ENCODE results near the gene KLK10. TPM values are rescaled to one million over a fixed set of nuclear protein-coding genes. Genes with fewer than 3 reads are reported as not detected.
A peak's percentile ranks its signal among the peaks of the same experiment; 100 is the strongest.

Gene KLK10
- total RNA-seq, 4 donors from 2014 or later: 1.7 to 6.7 (median 4.1) TPM; not detected in 1

DNA sequence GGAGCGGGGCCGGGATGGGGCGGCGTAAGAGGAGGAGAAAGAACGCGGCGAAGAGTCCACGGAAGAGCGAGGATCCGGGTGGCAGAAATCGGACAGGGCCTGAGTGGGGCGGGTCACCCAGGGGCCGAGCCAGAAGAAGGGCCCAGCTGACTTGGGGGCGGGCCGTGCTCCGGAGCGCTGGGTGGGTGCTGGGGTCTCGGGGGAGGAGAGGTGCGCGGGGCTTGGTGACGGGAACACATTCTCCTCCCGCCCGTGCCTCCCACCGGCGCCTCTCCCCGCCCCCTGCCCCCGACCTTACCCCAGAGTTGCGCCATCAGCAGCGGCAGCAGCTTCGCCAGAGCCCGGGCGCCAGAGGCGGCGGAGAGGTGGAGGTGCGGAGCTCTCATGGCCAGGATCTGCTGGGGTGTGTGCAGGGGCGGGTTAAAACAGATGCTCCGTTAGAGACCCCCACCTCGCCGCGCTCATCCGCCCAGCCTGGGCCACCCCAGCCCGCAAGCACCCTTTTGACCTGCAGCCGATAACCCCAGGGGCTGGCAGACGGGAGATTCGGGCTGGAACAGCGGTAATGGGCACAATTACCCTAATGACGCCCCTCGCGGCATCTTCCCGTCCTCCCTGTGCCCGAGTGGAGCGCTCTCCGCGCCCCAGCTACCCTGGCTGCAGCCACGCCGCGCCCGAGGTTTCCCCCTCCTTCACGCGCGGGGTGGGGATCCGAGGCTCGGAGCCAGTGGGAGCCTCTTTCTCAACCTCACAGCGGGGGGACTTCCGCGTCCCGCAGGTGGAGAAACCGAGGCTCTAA, 565 bp downstream of the KLK10 start:
- Histone ChIP-seq H3K27ac (no peak overlapping the region), H3K36me3 (no peaks in the 10 kb centered on the region), H3K27me3 (peaks cover 93% of the 10 kb centered on the region), H3K4me3 (peak overlapping the region in 1 of 2 donors; percentile 34), H3K9me3 (no peaks in the 10 kb centered on the region), H3K4me1 (peaks cover 0 to 31% (median 3%) of the 10 kb centered on the region in 3 donors)
- no peak for ATAC-seq
- WGBS, 2 donors (ENCODE audit: low coverage in 1 of 2): 2 to 3% methylated on average over 9 to 13 of the region's 68 CpGs
- TF ChIP-seq POLR2A (IDR thresholded peaks at IDR 0.05) (no peak), POLR2AphosphoS5 (IDR thresholded peaks at IDR 0.05) (no peak), EP300 (IDR thresholded peaks at IDR 0.05) (no peak)
- TF ChIP-seq, protein P1, sequence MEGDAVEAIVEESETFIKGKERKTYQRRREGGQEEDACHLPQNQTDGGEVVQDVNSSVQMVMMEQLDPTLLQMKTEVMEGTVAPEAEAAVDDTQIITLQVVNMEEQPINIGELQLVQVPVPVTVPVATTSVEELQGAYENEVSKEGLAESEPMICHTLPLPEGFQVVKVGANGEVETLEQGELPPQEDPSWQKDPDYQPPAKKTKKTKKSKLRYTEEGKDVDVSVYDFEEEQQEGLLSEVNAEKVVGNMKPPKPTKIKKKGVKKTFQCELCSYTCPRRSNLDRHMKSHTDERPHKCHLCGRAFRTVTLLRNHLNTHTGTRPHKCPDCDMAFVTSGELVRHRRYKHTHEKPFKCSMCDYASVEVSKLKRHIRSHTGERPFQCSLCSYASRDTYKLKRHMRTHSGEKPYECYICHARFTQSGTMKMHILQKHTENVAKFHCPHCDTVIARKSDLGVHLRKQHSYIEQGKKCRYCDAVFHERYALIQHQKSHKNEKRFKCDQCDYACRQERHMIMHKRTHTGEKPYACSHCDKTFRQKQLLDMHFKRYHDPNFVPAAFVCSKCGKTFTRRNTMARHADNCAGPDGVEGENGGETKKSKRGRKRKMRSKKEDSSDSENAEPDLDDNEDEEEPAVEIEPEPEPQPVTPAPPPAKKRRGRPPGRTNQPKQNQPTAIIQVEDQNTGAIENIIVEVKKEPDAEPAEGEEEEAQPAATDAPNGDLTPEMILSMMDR (IDR thresholded peaks at IDR 0.05): no peak

DNA sequence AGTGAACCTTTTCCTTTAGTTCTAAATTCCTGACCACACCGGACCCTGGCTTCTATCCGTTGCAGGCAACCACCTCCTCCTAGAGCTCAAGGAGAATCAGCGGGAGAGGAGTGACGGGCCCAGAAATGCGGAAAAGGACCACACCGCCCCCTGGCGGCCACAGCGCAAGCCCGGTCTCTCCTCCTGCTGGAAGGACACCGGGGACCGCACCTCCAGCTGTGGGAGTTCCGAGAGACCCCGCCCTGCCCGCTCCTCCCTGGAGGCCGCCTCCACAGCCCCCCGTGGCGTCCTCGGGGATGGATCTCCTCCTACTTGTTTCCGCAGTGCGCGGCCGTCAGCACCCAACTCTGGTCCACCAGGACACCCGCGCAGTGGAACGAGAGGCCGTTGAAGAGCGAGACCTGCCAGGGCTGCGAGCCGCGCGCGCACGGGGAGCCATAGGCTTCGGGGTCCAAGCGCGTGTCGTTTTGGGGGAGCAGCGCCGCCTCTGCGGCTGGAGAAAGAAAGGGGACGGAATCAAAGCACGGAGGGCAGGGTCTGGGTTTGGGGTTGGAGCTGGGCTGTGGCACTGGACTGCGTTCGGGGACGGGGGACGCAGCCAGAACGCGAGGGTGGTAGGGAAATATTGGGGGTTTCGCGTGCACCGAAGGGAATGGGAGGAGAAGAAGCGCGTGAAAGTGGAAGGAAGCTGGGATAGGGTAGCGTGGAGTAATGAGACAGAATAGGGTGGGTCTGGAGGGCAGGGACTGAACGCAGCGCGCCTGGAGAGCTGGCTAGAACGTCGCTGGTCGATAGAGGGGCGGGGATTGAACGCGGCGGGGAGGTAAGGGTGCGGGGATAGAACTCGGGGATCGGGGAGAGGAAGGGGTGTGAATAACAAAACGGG, 2.5 kb downstream of the KLK10 start:
- peaks cover 93% of the 10 kb centered on the region for H3K27me3 ChIP-seq
- no peak for TF ChIP-seq EP300 (IDR thresholded peaks at IDR 0.05)
- TF ChIP-seq, protein P1 (IDR thresholded peaks at IDR 0.05): peak in 2 of 4 experiments; percentile 19 to 29
- no peak for TF ChIP-seq POLR2AphosphoS5 (IDR thresholded peaks at IDR 0.05)
- no peak for TF ChIP-seq POLR2A (IDR thresholded peaks at IDR 0.05)
- H3K9me3 ChIP-seq: no peaks in the 10 kb centered on the region
- no peak overlapping the region for H3K27ac ChIP-seq
- peak overlapping the region in 1 of 2 donors; percentile 23 for H3K4me3 ChIP-seq
- H3K4me1 ChIP-seq: peaks cover 0 to 31% (median 3%) of the 10 kb centered on the region in 3 donors
- ATAC-seq: no peak
- no peaks in the 10 kb centered on the region for H3K36me3 ChIP-seq
- 1 to 3% methylated on average over 18 to 26 of the region's 68 CpGs for WGBS, 2 donors (ENCODE audit: low coverage in 1 of 2)

GRCh38 chr19:51015691-51016267, 3.7 kb downstream of the KLK10 start:
- TF ChIP-seq POLR2A (IDR thresholded peaks at IDR 0.05) (no peak), POLR2AphosphoS5 (IDR thresholded peaks at IDR 0.05) (no peak), EP300 (IDR thresholded peaks at IDR 0.05) (no peak)
- TF ChIP-seq, protein P1 (IDR thresholded peaks at IDR 0.05): no peak
- Histone ChIP-seq H3K27me3 (peaks cover 97% of the 10 kb centered on the region), H3K4me1 (peaks cover 0 to 31% (median 3%) of the 10 kb centered on the region in 3 donors), H3K9me3 (no peaks in the 10 kb centered on the region), H3K4me3 (no peak overlapping the region), H3K27ac (no peak overlapping the region), H3K36me3 (no peaks in the 10 kb centered on the region)
- 90% methylated on average over 2 of the region's 19 CpGs; no CpG with 5 or more reads in 1 of the 2 donors for WGBS, 2 donors (ENCODE audit: low coverage in 1 of 2)
- ATAC-seq: no peak

DNA sequence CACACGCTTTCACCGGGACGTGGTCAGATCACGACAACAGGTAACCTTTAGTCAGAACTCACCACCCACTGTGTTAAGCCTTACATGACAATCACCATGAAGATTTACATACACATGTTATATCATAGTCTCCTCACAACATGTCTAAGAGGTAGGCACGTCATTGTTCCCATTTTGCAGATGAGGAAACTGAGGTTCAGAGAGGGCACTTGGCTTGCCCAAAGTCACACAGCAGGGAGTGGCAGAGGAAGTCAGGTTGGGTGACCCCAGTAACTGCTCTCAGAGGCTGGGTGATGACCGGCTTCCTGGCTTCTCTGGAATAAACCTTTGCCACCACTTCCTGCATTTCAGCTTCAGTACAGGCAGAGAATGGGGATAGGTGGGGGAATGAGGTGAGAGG, 5.3 kb downstream of the KLK10 start:
- TF ChIP-seq EP300 (IDR thresholded peaks at IDR 0.05) (no peak), POLR2A (IDR thresholded peaks at IDR 0.05) (no peak)
- Histone ChIP-seq H3K4me3 (no peak overlapping the region), H3K4me1 (peaks cover 0 to 22% (median 3%) of the 10 kb centered on the region in 3 donors), H3K27ac (no peak overlapping the region), H3K9me3 (no peaks in the 10 kb centered on the region), H3K27me3 (peaks cover 97% of the 10 kb centered on the region), H3K36me3 (no peaks in the 10 kb centered on the region)
- WGBS, 2 donors (ENCODE audit: low coverage in 1 of 2): 95 to 96% methylated on average over 4 to 5 of the region's 6 CpGs
- no peak for ATAC-seq

GRCh38 chr19:51012661-51013190, 6.8 kb downstream of the KLK10 start:
- Histone ChIP-seq H3K36me3 (no peaks in the 10 kb centered on the region), H3K27ac (no peak overlapping the region), H3K4me1 (peaks cover 0 to 12% (median 3%) of the 10 kb centered on the region in 3 donors), H3K9me3 (no peaks in the 10 kb centered on the region), H3K27me3 (peaks cover 95% of the 10 kb centered on the region), H3K4me3 (no peak overlapping the region)
- no peak for ATAC-seq
- TF ChIP-seq, protein P1 (IDR thresholded peaks at IDR 0.05): no peak
- TF ChIP-seq POLR2AphosphoS5 (IDR thresholded peaks at IDR 0.05) (no peak), POLR2A (IDR thresholded peaks at IDR 0.05) (no peak), EP300 (IDR thresholded peaks at IDR 0.05) (no peak)
- 77 to 79% methylated on average over 10 of the region's 12 CpGs for WGBS, 2 donors (ENCODE audit: low coverage in 1 of 2)

Measured in gastroesophageal sphincter (tissue), 4 donors.